Neural crest cell (in vitro differentiated cells): Measurements from ENCODE around the gene ARID5B. TPM values are rescaled to one million over a fixed set of nuclear protein-coding genes. Genes with fewer than 3 reads are reported as not detected.

ENCODE experiments used
- DNase-seq: peaks from one replicate; pipeline ENCODE4 v3.0.0; 2021; ENCODE audit warnings: low read depth, mixed read lengths, low spot score
- H3K27ac Mint-ChIP-seq: one replicate; pipeline ENCODE4 v1.8.0; 2021; ENCODE audit warnings: mild to moderate bottlenecking, mixed read lengths; ENCODE audit not compliant: unreplicated experiment
- H3K27me3 Mint-ChIP-seq: 2 replicates; pipeline ENCODE4 v1.8.0; 2021; ENCODE audit warnings: low read depth, mild to moderate bottlenecking, mixed read lengths
- H3K36me3 Mint-ChIP-seq: 2 replicates; pipeline ENCODE4 v1.8.0; 2021; ENCODE audit warnings: low read depth, mild to moderate bottlenecking, mixed read lengths
- H3K4me1 Mint-ChIP-seq: 2 replicates; pipeline ENCODE4 v1.8.0; 2021; ENCODE audit warnings: mixed read lengths
- H3K4me3 Mint-ChIP-seq: one replicate; pipeline ENCODE4 v1.8.0; 2021; ENCODE audit warnings: mild to moderate bottlenecking, mixed read lengths
- H3K9me3 Mint-ChIP-seq: 2 replicates; pipeline ENCODE4 v1.8.0; 2021; ENCODE audit warnings: mixed read lengths
- CTCF ChIP-seq: fragments of 200-600 bp; sonication (generic); conservative IDR thresholded peaks from 2 replicates; pipeline ENCODE4 v1.5.0; 2021; ENCODE audit warnings: antibody characterized with exemption, mild to moderate bottlenecking
- total RNA-seq: library from RNA; stranded (reverse); gene quantifications from 2 replicates; pipeline ENCODE4 v1.2.1, GENCODE V29; 2021

ARID5B gene
- total RNA-seq, 1 donor from 2014 or later = 10.4 TPM

GRCh38 chr10:61986382-61986781 is 84.9 kb downstream of the ARID5B start:
- no peak for TF ChIP-seq CTCF
- H3K36me3 Mint-ChIP-seq = peaks cover 2% of the 10 kb centered on the region
- no peak overlapping the region for H3K4me3 Mint-ChIP-seq
- no peak for DNase-seq
- H3K4me1 Mint-ChIP-seq = peaks cover 13% of the 10 kb centered on the region
- no peaks in the 10 kb centered on the region for H3K9me3 Mint-ChIP-seq
- H3K27ac Mint-ChIP-seq = no peak overlapping the region
- no peaks in the 10 kb centered on the region for H3K27me3 Mint-ChIP-seq

GRCh38 chr10:61986788-61987492 is 85.4 kb downstream of the ARID5B start:
- no peaks in the 10 kb centered on the region for H3K27me3 Mint-ChIP-seq
- no peaks in the 10 kb centered on the region for H3K9me3 Mint-ChIP-seq
- peaks cover 2% of the 10 kb centered on the region for H3K36me3 Mint-ChIP-seq
- H3K4me1 Mint-ChIP-seq = peaks cover 13% of the 10 kb centered on the region
- no peak for TF ChIP-seq CTCF
- H3K27ac Mint-ChIP-seq = no peak overlapping the region
- no peak for DNase-seq
- no peak overlapping the region for H3K4me3 Mint-ChIP-seq

GRCh38 chr10:61987537-61987936 is 86.0 kb downstream of the ARID5B start:
- no peaks in the 10 kb centered on the region for H3K9me3 Mint-ChIP-seq
- peaks cover 2% of the 10 kb centered on the region for H3K36me3 Mint-ChIP-seq
- no peak overlapping the region for H3K4me3 Mint-ChIP-seq
- peaks cover 18% of the 10 kb centered on the region for H3K4me1 Mint-ChIP-seq
- no peaks in the 10 kb centered on the region for H3K27me3 Mint-ChIP-seq
- TF ChIP-seq CTCF = no peak
- no peak overlapping the region for H3K27ac Mint-ChIP-seq
- no peak for DNase-seq

GRCh38 chr10:61987951-61988379 is 86.5 kb downstream of the ARID5B start:
- H3K4me1 Mint-ChIP-seq = peaks cover 20% of the 10 kb centered on the region
- no peaks in the 10 kb centered on the region for H3K36me3 Mint-ChIP-seq
- H3K27me3 Mint-ChIP-seq = no peaks in the 10 kb centered on the region
- no peak for DNase-seq
- no peak overlapping the region for H3K27ac Mint-ChIP-seq
- H3K9me3 Mint-ChIP-seq = no peaks in the 10 kb centered on the region
- H3K4me3 Mint-ChIP-seq = no peak overlapping the region
- TF ChIP-seq CTCF = no peak

GRCh38 chr10:61989995-61990760 is 88.7 kb downstream of the ARID5B start:
- H3K27me3 Mint-ChIP-seq = no peaks in the 10 kb centered on the region
- H3K4me1 Mint-ChIP-seq = peaks cover 42% of the 10 kb centered on the region
- no peaks in the 10 kb centered on the region for H3K36me3 Mint-ChIP-seq
- no peak for TF ChIP-seq CTCF
- H3K4me3 Mint-ChIP-seq = no peak overlapping the region
- no peaks in the 10 kb centered on the region for H3K9me3 Mint-ChIP-seq
- DNase-seq = no peak
- H3K27ac Mint-ChIP-seq = no peak overlapping the region
